ENCODE measurements around the gene BTNL2. TPM values are rescaled to one million over a fixed set of nuclear protein-coding genes. Genes with fewer than 3 reads are reported as not detected.
"Not testable (repeated sequence)": the region's sequence is repeated elsewhere in the genome, so short reads cannot be mapped to it uniquely, and the experiment has no call there.

The BTNL2 gene
- total RNA-seq, 4 donors from 2014 or later = 3.6 to 3.8 TPM; not detected in 2

- Histone ChIP-seq H3K27me3 (no peaks in the 10 kb centered on the region), H3K4me1 (no peaks in the 10 kb centered on the region), H3K27ac (peak overlapping the region in 2 of 4 donors; percentile 78 to 86), H3K4me3 (no peak overlapping the region), H3K36me3 (no peaks in the 10 kb centered on the region), H3K9me3 (no peaks in the 10 kb centered on the region)
- no peak for DNase-seq
- TF ChIP-seq CTCF (IDR thresholded peaks at IDR 0.05) = no peak
- TF ChIP-seq POLR2A (IDR thresholded peaks at IDR 0.05) = no peak
Observed at GRCh38 chr6:32436186-32436585, 29.2 kb upstream of the BTNL2 start.

- H3K4me3 ChIP-seq, H3K27ac ChIP-seq, H3K36me3 ChIP-seq, H3K9me3 ChIP-seq, DNase-seq, H3K4me1 ChIP-seq, H3K27me3 ChIP-seq: not testable (repeated sequence)
Observed at GRCh38 chr6:32433950-32434349, 27.0 kb upstream of the BTNL2 start.

- Histone ChIP-seq H3K27me3 (no peaks in the 10 kb centered on the region), H3K36me3 (no peaks in the 10 kb centered on the region), H3K4me1 (no peaks in the 10 kb centered on the region), H3K27ac (no peak overlapping the region), H3K9me3 (no peaks in the 10 kb centered on the region), H3K4me3 (no peak overlapping the region)
- DNase-seq = no peak
- TF ChIP-seq POLR2A (IDR thresholded peaks at IDR 0.05) (no peak), CTCF (IDR thresholded peaks at IDR 0.05) (peak in 5 of 6 experiments; percentile 55 to 80 (median 68))
Observed at GRCh38 chr6:32432050-32432450, 25.1 kb upstream of the BTNL2 start.

GRCh38 chr6:32431142-32431541, 24.2 kb upstream of the BTNL2 start:
- TF ChIP-seq CTCF (IDR thresholded peaks at IDR 0.05) (no peak), POLR2A (IDR thresholded peaks at IDR 0.05) (no peak)
- no peak overlapping the region for H3K4me3 ChIP-seq
- no peak overlapping the region for H3K27ac ChIP-seq
- H3K4me1 ChIP-seq = no peaks in the 10 kb centered on the region
- H3K36me3 ChIP-seq = no peaks in the 10 kb centered on the region
- H3K9me3 ChIP-seq = no peaks in the 10 kb centered on the region
- H3K27me3 ChIP-seq = no peaks in the 10 kb centered on the region
- DNase-seq = no peak

- no peaks in the 10 kb centered on the region for H3K36me3 ChIP-seq
- TF ChIP-seq CTCF (IDR thresholded peaks at IDR 0.05) (no peak), POLR2A (IDR thresholded peaks at IDR 0.05) (peak in 1 of 2 donors; percentile 33)
- H3K27ac ChIP-seq = peak overlapping the region in 2 of 4 donors; percentile 73 to 79
- no peaks in the 10 kb centered on the region for H3K4me1 ChIP-seq
- no peaks in the 10 kb centered on the region for H3K27me3 ChIP-seq
- no peaks in the 10 kb centered on the region for H3K9me3 ChIP-seq
- DNase-seq = peak in 2 of 3 donors; percentile 62 to 75
- no peak overlapping the region for H3K4me3 ChIP-seq
Observed at GRCh38 chr6:32430179-32430578, 23.2 kb upstream of the BTNL2 start.

- Histone ChIP-seq H3K36me3 (no peaks in the 10 kb centered on the region), H3K9me3 (no peaks in the 10 kb centered on the region), H3K4me1 (no peaks in the 10 kb centered on the region), H3K27me3 (no peaks in the 10 kb centered on the region), H3K27ac (no peak overlapping the region), H3K4me3 (no peak overlapping the region)
- no peak for DNase-seq
- TF ChIP-seq POLR2A (IDR thresholded peaks at IDR 0.05) (no peak), CTCF (IDR thresholded peaks at IDR 0.05) (no peak)
Observed at GRCh38 chr6:32427934-32428474, 21.0 kb upstream of the BTNL2 start.
